ENCODE measurements around the gene ZNF385B. TPM values are rescaled to one million over a fixed set of nuclear protein-coding genes. Genes with fewer than 3 reads are reported as not detected.

Gene ZNF385B
- total RNA-seq, 2 experiments from 2014 or later: 113 to 178 TPM

- TF ChIP-seq EZH2phosphoT487 (IDR thresholded peaks at IDR 0.05; ENCODE audit: borderline replicate concordance, low read depth, low read length): no peak
- TF ChIP-seq CTCF (conservative IDR thresholded peaks at IDR 0.05; ENCODE audit: low read length): no peak
- no peak for DNase-seq (ENCODE audit: low spot score)
- H3K4me2 ChIP-seq (ENCODE audit: low read length): no peak overlapping the region
- POLR2A ChIA-PET: no interaction called here
- H4K20me1 ChIP-seq (ENCODE audit: insufficient read depth, low read length): no peaks in the 10 kb centered on the region
- H3K4me3 ChIP-seq (ENCODE audit: low read depth, low read length, poor library complexity, severe bottlenecking): no peak overlapping the region
- H3K79me2 ChIP-seq (ENCODE audit: insufficient read depth, low read depth, low read length): no peaks in the 10 kb centered on the region; the same call in 1 of the 2 replicates
- H3K36me3 ChIP-seq (ENCODE audit: insufficient read depth, low read length): peaks cover 7% of the 10 kb centered on the region; the same call in 1 of the 2 replicates
- no peaks in the 10 kb centered on the region for H3K9me3 ChIP-seq (ENCODE audit: low read length)
- H3K4me1 ChIP-seq (ENCODE audit: insufficient read depth, low read length, poor library complexity, severe bottlenecking): no peaks in the 10 kb centered on the region
- BruUV-seq (replicated peaks): no TSS peak
- CTCF ChIA-PET (ENCODE audit: unreplicated experiment): no interaction called here
- no peaks in the 10 kb centered on the region for H3K9me2 ChIP-seq (ENCODE audit: insufficient read depth, low read length)
- no peak overlapping the region for H3K27ac ChIP-seq (ENCODE audit: low read depth, low read length, poor library complexity, severe bottlenecking)
- intact Hi-C loops (cut with micrococcal nuclease; ENCODE audit: unreplicated experiment): no loop called here
- H2AFZ ChIP-seq (ENCODE audit: low read length): no peak overlapping the region
Measured at GRCh38 chr2:179524809-179525339, 336.5 kb downstream of the ZNF385B start.

- Histone ChIP-seq H3K36me3 (ENCODE audit: insufficient read depth, low read length) (peaks cover 18% of the 10 kb centered on the region), H3K79me2 (ENCODE audit: insufficient read depth, low read depth, low read length) (no peaks in the 10 kb centered on the region; the same call in 1 of the 2 replicates), H3K4me2 (ENCODE audit: low read length) (no peak overlapping the region), H3K9me2 (ENCODE audit: insufficient read depth, low read length) (no peaks in the 10 kb centered on the region), H3K27ac (ENCODE audit: low read depth, low read length, poor library complexity, severe bottlenecking) (no peak overlapping the region), H3K4me1 (ENCODE audit: insufficient read depth, low read length, poor library complexity, severe bottlenecking) (no peaks in the 10 kb centered on the region), H2AFZ (ENCODE audit: low read length) (no peak overlapping the region), H4K20me1 (ENCODE audit: insufficient read depth, low read length) (no peaks in the 10 kb centered on the region), H3K9me3 (ENCODE audit: low read length) (no peaks in the 10 kb centered on the region), H3K4me3 (ENCODE audit: low read depth, low read length, poor library complexity, severe bottlenecking) (no peak overlapping the region)
- ChIA-PET CTCF (ENCODE audit: unreplicated experiment) (no interaction called here), POLR2A (interaction anchor here (0.6 to 1.4 kb wide), 3 partner anchors 12 to 43 kb away, joined by 3 read pairs; no protein-coding TSS in a partner anchor)
- intact Hi-C loops (cut with micrococcal nuclease; ENCODE audit: unreplicated experiment): no loop called here
- DNase-seq (ENCODE audit: low spot score): no peak
- BruUV-seq (replicated peaks): no TSS peak
- TF ChIP-seq CTCF (conservative IDR thresholded peaks at IDR 0.05; ENCODE audit: low read length): no peak
- TF ChIP-seq EZH2phosphoT487 (IDR thresholded peaks at IDR 0.05; ENCODE audit: borderline replicate concordance, low read depth, low read length): no peak
Measured at GRCh38 chr2:179521944-179522343, 339.5 kb downstream of the ZNF385B start.

- POLR2A ChIA-PET: interaction anchor here (0.5 to 1.0 kb wide), 4 partner anchors 9 to 79 kb away, joined by 3 read pairs; no protein-coding TSS in a partner anchor
Measured at GRCh38 chr2:179518830-179519229, 342.6 kb downstream of the ZNF385B start.

More at GRCh38 chr2:179518830-179519229, 342.6 kb downstream of the ZNF385B start:
- no peak overlapping the region for H3K4me2 ChIP-seq (ENCODE audit: low read length)
- no peaks in the 10 kb centered on the region; the same call in 1 of the 2 replicates for H3K79me2 ChIP-seq (ENCODE audit: insufficient read depth, low read depth, low read length)
- no peaks in the 10 kb centered on the region for H3K9me3 ChIP-seq (ENCODE audit: low read length)
- H3K36me3 ChIP-seq (ENCODE audit: insufficient read depth, low read length): peaks cover 47% of the 10 kb centered on the region
- H3K27ac ChIP-seq (ENCODE audit: low read depth, low read length, poor library complexity, severe bottlenecking): no peak overlapping the region
- no peaks in the 10 kb centered on the region for H3K9me2 ChIP-seq (ENCODE audit: insufficient read depth, low read length)
- no peak overlapping the region for H3K4me3 ChIP-seq (ENCODE audit: low read depth, low read length, poor library complexity, severe bottlenecking)
- no peak overlapping the region for H2AFZ ChIP-seq (ENCODE audit: low read length)
- H4K20me1 ChIP-seq (ENCODE audit: insufficient read depth, low read length): no peaks in the 10 kb centered on the region
- intact Hi-C loops (cut with micrococcal nuclease; ENCODE audit: unreplicated experiment): no loop called here
- CTCF ChIA-PET (ENCODE audit: unreplicated experiment): no interaction called here
- no TSS peak for BruUV-seq (replicated peaks)
- H3K4me1 ChIP-seq (ENCODE audit: insufficient read depth, low read length, poor library complexity, severe bottlenecking): no peaks in the 10 kb centered on the region
- TF ChIP-seq CTCF (conservative IDR thresholded peaks at IDR 0.05; ENCODE audit: low read length): no peak
- TF ChIP-seq EZH2phosphoT487 (IDR thresholded peaks at IDR 0.05; ENCODE audit: borderline replicate concordance, low read depth, low read length): no peak
- DNase-seq (ENCODE audit: low spot score): no peak

Measured in OCI-LY7 (cell line).